T47D (cell line): Measurements from ENCODE around the gene LDLRAD3.
"Not testable (repeated sequence)": the region's sequence is repeated elsewhere in the genome, so short reads cannot be mapped to it uniquely, and the experiment has no call there.

Source experiments
- DNase-seq, 2 experiments: peaks; one replicate each; pipeline versions ENCODE4 v3.0.0 to v3.0.0-alpha.2; 2011 to 2012; ENCODE audit warnings: low read depth in 1 of 2, low spot score in 1 of 2
- JUND ChIP-seq: IDR thresholded peaks from 2 replicates; pipeline ENCODE4 v1.6.1; 2012; ENCODE audit warnings: low read depth
- in situ Hi-C: cut with HindIII; loops from 2 replicates; pipeline ENCODE4 v1.10.0; 2016; ENCODE audit warnings: low sequenced_read_pairs, low pct_unique_long_range_greater_than_20kb

LDLRAD3 gene

GRCh38 chr11:36164506-36165250 lies 220.8 kb downstream of the LDLRAD3 start:
- in situ Hi-C loops = no loop called here
- no peak for DNase-seq
- no peak for TF ChIP-seq JUND

GRCh38 chr11:36165621-36166397 lies 221.9 kb downstream of the LDLRAD3 start:
- TF ChIP-seq JUND = no peak
- in situ Hi-C loops = no loop called here
- DNase-seq = no peak

GRCh38 chr11:36167073-36167472 lies 223.2 kb downstream of the LDLRAD3 start:
- no peak for DNase-seq
- TF ChIP-seq JUND = no peak
- in situ Hi-C loops = no loop called here

- in situ Hi-C loops = no loop called here
- TF ChIP-seq JUND = no peak
These were observed 223.9 kb downstream of the LDLRAD3 start for GRCh38 chr11:36167729-36168128.

GRCh38 chr11:36177836-36178235 lies 234.0 kb downstream of the LDLRAD3 start:
- no peak for DNase-seq
- TF ChIP-seq JUND = no peak
- in situ Hi-C loops = no loop called here

More at GRCh38 chr11:36167729-36168128, 223.9 kb downstream of the LDLRAD3 start:
- DNase-seq = no peak

- no peak for DNase-seq
- TF ChIP-seq JUND = no peak
- in situ Hi-C loops = no loop called here
These were observed 242.7 kb downstream of the LDLRAD3 start for GRCh38 chr11:36186340-36187175.

GRCh38 chr11:36187622-36188021 lies 243.8 kb downstream of the LDLRAD3 start:
- DNase-seq = no peak
- no peak for TF ChIP-seq JUND
- in situ Hi-C loops = no loop called here

- in situ Hi-C loops = not testable (repeated sequence)
These were observed 245.9 kb downstream of the LDLRAD3 start for GRCh38 chr11:36189735-36190134.

GRCh38 chr11:36191941-36192340 lies 248.1 kb downstream of the LDLRAD3 start:
- in situ Hi-C loops = no loop called here
- no peak for DNase-seq
- no peak for TF ChIP-seq JUND

More at GRCh38 chr11:36189735-36190134, 245.9 kb downstream of the LDLRAD3 start:
- not testable (repeated sequence) for DNase-seq

GRCh38 chr11:36192425-36193289 lies 248.8 kb downstream of the LDLRAD3 start:
- in situ Hi-C loops = no loop called here
- DNase-seq = no peak
- no peak for TF ChIP-seq JUND

GRCh38 chr11:36193290-36193619 lies 249.4 kb downstream of the LDLRAD3 start:
- no peak for DNase-seq
- in situ Hi-C loops = no loop called here
- no peak for TF ChIP-seq JUND

GRCh38 chr11:36193721-36194120 lies 249.9 kb downstream of the LDLRAD3 start:
- in situ Hi-C loops = no loop called here

More at GRCh38 chr11:36193721-36194120, 249.9 kb downstream of the LDLRAD3 start:
- TF ChIP-seq JUND = no peak
- DNase-seq = no peak
